ENCODE results near the gene BIRC2.

- TF ChIP-seq CTCF (IDR thresholded peaks at IDR 0.05), result no peak
- no peak for TF ChIP-seq EZH2 (IDR thresholded peaks at IDR 0.05)
- no peak for TF ChIP-seq EZH2phosphoT487 (IDR thresholded peaks at IDR 0.05)
Observed at GRCh38 chr11:102386136-102386734, 39.2 kb downstream of the BIRC2 start.
